ENCODE data around the gene TUBGCP4. TPM values are rescaled to one million over a fixed set of nuclear protein-coding genes. Genes with fewer than 3 reads are reported as not detected.

The TUBGCP4 gene
- total and polyA plus RNA-seq, 10 of the 15 experiments (the other 5 are each of a cell fraction or from before 2014, with no cell fraction given): 6.3 to 39.1 (median 24.8) TPM

DNA sequence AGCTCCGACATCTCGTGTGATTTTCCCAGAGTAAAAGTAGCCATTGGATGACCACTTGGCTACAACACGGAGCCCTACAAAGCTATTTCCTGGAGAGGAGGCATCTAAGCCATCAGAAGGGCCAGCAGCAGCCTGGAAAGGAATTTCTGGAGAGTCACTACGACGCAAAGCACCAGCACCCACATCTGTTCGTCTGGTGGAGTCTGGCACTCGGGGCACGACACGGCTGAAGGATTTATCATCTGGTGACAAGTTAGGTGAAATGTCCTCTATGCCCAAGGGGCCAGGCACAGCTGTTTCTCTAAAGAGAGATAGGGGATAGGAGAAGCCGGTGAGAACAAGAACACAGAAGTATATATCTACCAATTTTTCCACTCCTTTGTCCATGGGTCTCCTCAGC lies 49.5 kb downstream of the TUBGCP4 start (continued):
- TF ChIP-seq, protein P1, sequence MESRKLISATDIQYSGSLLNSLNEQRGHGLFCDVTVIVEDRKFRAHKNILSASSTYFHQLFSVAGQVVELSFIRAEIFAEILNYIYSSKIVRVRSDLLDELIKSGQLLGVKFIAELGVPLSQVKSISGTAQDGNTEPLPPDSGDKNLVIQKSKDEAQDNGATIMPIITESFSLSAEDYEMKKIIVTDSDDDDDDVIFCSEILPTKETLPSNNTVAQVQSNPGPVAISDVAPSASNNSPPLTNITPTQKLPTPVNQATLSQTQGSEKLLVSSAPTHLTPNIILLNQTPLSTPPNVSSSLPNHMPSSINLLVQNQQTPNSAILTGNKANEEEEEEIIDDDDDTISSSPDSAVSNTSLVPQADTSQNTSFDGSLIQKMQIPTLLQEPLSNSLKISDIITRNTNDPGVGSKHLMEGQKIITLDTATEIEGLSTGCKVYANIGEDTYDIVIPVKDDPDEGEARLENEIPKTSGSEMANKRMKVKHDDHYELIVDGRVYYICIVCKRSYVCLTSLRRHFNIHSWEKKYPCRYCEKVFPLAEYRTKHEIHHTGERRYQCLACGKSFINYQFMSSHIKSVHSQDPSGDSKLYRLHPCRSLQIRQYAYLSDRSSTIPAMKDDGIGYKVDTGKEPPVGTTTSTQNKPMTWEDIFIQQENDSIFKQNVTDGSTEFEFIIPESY (IDR thresholded peaks at IDR 0.05): no peak
- TF ChIP-seq NR2F1 (conservative IDR thresholded peaks at IDR 0.05) (no peak), NR2C1 (IDR thresholded peaks at IDR 0.05) (no peak)

DNA sequence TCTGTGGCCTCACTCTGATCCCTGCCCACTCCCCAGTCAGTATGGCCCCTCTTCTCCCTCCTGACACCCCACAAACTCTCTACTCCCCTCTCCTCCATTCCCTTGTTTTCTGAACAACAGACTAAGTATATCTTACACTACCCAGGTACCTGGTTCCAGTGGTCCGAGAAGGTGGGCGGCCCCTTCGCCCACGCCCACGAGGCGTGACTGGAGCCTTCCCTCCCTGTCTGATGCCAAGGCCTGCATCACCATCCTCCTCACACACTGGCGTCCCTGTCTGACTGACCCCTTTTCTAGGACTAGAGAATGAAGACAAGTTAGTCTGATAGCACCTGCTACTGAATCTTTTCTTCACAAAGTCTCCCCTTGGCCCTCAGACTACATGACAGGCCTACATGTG lies 50.0 kb downstream of the TUBGCP4 start:
- H3K79me2 ChIP-seq (ENCODE audit: control insufficient read depth, insufficient read depth, low read length): no peaks in the 10 kb centered on the region
- no peaks in the 10 kb centered on the region for H4K20me1 ChIP-seq (ENCODE audit: control insufficient read depth, insufficient read depth)
- WGBS (ENCODE audit: insufficient coverage, insufficient replicate concordance, low lambda C conversion rate, missing lambda C conversion rate): 100% methylated on average over 7 of the region's 7 CpGs
- no peak overlapping the region for H2AFZ ChIP-seq (ENCODE audit: control insufficient read depth, low read depth, low read length)
- DNase-seq (ENCODE audit: low read depth, low spot score): no peak
- no peaks in the 10 kb centered on the region for H3K9me3 ChIP-seq (replicated peaks; ENCODE audit: control insufficient read depth, insufficient read depth, low read length)
- no peak overlapping the region for H3K4me2 ChIP-seq (ENCODE audit: control insufficient read depth, insufficient read depth)
- H3K36me3 ChIP-seq (ENCODE audit: control insufficient read depth in 2 of 2, insufficient read depth in 2 of 2, low read length in 1 of 2): peaks cover 5 to 21% of the 10 kb centered on the region in 2 experiments
- in situ Hi-C loops (cut with MboI) (no loop called here), intact Hi-C loops (cut with micrococcal nuclease; ENCODE audit: unreplicated experiment) (no loop called here)
- CTCF ChIA-PET: no interaction called here
- ATAC-seq: no peak
- no peaks in the 10 kb centered on the region for H3K27me3 ChIP-seq (replicated peaks in 1 of 2; ENCODE audit: control insufficient read depth in 2 of 2, insufficient read depth in 2 of 2, low read length in 1 of 2)
- no peaks in the 10 kb centered on the region for H3K4me1 ChIP-seq (ENCODE audit: control insufficient read depth, insufficient read depth, low read length)
- SMC1A ChIA-PET (ENCODE audit: uncharacterized antibody, unreplicated experiment): no interaction called here
- RAD21 ChIA-PET (ENCODE audit: unreplicated experiment): no interaction called here
- no peak for FAIRE-seq
- no peak overlapping the region for H3K27ac ChIP-seq (ENCODE audit: control insufficient read depth, insufficient read depth)
- POLR2A ChIA-PET: no interaction called here
- no TSS peak for BruUV-seq (replicated peaks)
- no peak overlapping the region for H3K4me3 ChIP-seq
- no peak overlapping the region for H3K9ac ChIP-seq (ENCODE audit: control insufficient read depth, insufficient read depth, low read length)
- TF ChIP-seq DPF2 (IDR thresholded peaks at IDR 0.05) (no peak), STAT1 (conservative IDR thresholded peaks at IDR 0.05) (no peak), NFYB (IDR thresholded peaks at IDR 0.05; ENCODE audit: insufficient read depth, low read depth, low read length) (no peak), RAD21 (IDR thresholded peaks at IDR 0.05; ENCODE audit: insufficient read depth, low read depth, low read length) (no peak), ZBED1 (IDR thresholded peaks at IDR 0.05; ENCODE audit: borderline replicate concordance) (no peak), POLR2AphosphoS2 (IDR thresholded peaks at IDR 0.05; ENCODE audit: low read depth, low read length) (no peak), MYB (IDR thresholded peaks at IDR 0.05; ENCODE audit: borderline replicate concordance, low read depth, low read length) (no peak)
- TF ChIP-seq, protein P2, sequence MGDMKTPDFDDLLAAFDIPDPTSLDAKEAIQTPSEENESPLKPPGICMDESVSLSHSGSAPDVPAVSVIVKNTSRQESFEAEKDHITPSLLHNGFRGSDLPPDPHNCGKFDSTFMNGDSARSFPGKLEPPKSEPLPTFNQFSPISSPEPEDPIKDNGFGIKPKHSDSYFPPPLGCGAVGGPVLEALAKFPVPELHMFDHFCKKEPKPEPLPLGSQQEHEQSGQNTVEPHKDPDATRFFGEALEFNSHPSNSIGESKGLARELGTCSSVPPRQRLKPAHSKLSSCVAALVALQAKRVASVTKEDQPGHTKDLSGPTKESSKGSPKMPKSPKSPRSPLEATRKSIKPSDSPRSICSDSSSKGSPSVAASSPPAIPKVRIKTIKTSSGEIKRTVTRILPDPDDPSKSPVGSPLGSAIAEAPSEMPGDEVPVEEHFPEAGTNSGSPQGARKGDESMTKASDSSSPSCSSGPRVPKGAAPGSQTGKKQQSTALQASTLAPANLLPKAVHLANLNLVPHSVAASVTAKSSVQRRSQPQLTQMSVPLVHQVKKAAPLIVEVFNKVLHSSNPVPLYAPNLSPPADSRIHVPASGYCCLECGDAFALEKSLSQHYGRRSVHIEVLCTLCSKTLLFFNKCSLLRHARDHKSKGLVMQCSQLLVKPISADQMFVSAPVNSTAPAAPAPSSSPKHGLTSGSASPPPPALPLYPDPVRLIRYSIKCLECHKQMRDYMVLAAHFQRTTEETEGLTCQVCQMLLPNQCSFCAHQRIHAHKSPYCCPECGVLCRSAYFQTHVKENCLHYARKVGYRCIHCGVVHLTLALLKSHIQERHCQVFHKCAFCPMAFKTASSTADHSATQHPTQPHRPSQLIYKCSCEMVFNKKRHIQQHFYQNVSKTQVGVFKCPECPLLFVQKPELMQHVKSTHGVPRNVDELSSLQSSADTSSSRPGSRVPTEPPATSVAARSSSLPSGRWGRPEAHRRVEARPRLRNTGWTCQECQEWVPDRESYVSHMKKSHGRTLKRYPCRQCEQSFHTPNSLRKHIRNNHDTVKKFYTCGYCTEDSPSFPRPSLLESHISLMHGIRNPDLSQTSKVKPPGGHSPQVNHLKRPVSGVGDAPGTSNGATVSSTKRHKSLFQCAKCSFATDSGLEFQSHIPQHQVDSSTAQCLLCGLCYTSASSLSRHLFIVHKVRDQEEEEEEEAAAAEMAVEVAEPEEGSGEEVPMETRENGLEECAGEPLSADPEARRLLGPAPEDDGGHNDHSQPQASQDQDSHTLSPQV (IDR thresholded peaks at IDR 0.05): no peak
- TF ChIP-seq, protein P3, sequence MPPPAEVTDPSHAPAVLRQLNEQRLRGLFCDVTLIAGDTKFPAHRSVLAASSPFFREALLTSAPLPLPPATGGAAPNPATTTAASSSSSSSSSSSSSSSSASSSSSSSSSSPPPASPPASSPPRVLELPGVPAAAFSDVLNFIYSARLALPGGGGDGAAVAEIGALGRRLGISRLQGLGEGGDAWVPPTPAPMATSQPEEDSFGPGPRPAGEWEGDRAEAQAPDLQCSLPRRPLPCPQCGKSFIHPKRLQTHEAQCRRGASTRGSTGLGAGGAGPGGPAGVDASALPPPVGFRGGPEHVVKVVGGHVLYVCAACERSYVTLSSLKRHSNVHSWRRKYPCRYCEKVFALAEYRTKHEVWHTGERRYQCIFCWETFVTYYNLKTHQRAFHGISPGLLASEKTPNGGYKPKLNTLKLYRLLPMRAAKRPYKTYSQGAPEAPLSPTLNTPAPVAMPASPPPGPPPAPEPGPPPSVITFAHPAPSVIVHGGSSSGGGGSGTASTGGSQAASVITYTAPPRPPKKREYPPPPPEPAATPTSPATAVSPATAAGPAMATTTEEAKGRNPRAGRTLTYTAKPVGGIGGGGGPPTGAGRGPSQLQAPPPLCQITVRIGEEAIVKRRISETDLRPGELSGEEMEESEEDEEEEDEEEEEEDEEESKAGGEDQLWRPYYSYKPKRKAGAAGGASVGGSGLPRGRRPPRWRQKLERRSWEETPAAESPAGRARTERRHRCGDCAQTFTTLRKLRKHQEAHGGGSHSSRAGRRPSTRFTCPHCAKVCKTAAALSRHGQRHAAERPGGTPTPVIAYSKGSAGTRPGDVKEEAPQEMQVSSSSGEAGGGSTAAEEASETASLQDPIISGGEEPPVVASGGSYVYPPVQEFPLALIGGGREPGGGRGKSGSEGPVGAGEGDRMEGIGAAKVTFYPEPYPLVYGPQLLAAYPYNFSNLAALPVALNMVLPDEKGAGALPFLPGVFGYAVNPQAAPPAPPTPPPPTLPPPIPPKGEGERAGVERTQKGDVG (CRISPR knock-in tag; IDR thresholded peaks at IDR 0.05): no peak

All from GM12878 (cell line).